Measurements from ENCODE around the gene CHAC2. TPM values are rescaled to one million over a fixed set of nuclear protein-coding genes. Genes with fewer than 3 reads are reported as not detected.
"Not testable (repeated sequence)": the region's sequence is repeated elsewhere in the genome, so short reads cannot be mapped to it uniquely, and the experiment has no call there.

CHAC2 gene
- total and polyA plus RNA-seq, 7 experiments from 2014 or later = 0.29 to 12.1 (median 2.5) TPM

DNA sequence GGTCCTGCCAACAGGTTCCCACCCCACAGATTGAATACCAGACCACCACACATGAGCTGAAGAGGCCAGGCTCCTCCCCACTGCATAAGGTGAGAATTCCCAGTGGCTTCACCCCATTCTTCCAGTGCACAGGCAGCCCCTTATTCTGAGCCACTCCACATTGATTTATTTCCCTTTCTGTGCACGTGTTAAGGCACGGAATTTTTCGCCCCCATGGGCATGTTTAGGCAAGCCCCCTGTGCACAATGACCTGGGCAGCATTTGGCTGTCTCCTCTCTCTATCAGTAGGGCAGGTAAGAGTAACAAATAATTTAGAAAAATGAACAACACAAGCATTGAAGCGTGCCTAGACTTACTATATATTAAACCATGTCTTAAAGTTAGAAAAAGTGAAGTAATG, 15.2 kb upstream of the CHAC2 start:
- ChIA-PET POLR2A (interaction anchor here (0.7 kb wide), 1 partner anchor 15 kb away, joined by 3 read pairs; the partner anchor contains the start of gene CHAC2), CTCF (no interaction called here)
- no peak for DNase-seq
- no peak overlapping the region for H3K27ac ChIP-seq (ENCODE audit: low read depth, low read length)
- no peaks in the 10 kb centered on the region for H3K27me3 Mint-ChIP-seq
- intact Hi-C loops (cut with micrococcal nuclease) = no loop called here
- peaks cover 0 to 26% (median 7%) of the 10 kb centered on the region in 3 experiments for H3K36me3 ChIP-seq (ENCODE audit: control insufficient read depth in 2 of 3, insufficient read depth in 3 of 3, low read length in 3 of 3)
- H3K4me3 Mint-ChIP-seq = no peak overlapping the region
- no peak overlapping the region for H3K4me3 ChIP-seq (ENCODE audit: low read length)
- H3K4me1 ChIP-seq (ENCODE audit: control insufficient read depth in 2 of 2, insufficient read depth in 2 of 2, low read length in 2 of 2) = no peaks in the 10 kb centered on the region
- peaks cover 11 to 49% (median 35%) of the 10 kb centered on the region in 5 donors for H3K36me3 Mint-ChIP-seq
- H3K4me1 Mint-ChIP-seq = peaks cover 0 to 11% (median 0%) of the 10 kb centered on the region in 7 donors
- ATAC-seq = no peak
- no peaks in the 10 kb centered on the region for H3K9me3 ChIP-seq (ENCODE audit: control insufficient read depth in 2 of 3, low read length in 3 of 3)
- peak overlapping the region in 2 of 9 donors; percentile 10 to 17 for H3K27ac Mint-ChIP-seq
- H3K27me3 ChIP-seq (ENCODE audit: control insufficient read depth in 2 of 2, insufficient read depth in 2 of 2, low read length in 2 of 2) = no peaks in the 10 kb centered on the region
- H3K9me3 Mint-ChIP-seq = peaks cover 0 to 2% (median 0%) of the 10 kb centered on the region in 11 donors

DNA sequence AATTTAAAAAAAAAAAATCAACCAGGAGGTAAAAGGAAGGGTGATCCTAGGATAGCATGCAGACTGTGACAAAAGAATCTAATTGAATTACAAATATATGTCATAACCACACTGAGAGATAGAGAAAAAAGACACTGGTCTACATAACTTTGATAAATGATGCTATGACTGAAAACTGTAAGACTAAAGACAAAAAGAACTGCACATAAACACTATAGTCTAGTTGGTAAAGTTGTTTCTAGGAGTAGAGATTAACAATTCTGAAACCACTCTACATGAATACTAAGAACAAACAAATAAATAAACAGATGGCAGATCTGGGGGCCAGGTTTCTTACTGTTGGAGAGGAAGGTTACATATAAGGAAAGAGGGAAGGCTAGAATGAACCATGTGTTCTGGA, 14.6 kb upstream of the CHAC2 start:
- peaks cover 9 to 49% (median 35%) of the 10 kb centered on the region in 5 donors for H3K36me3 Mint-ChIP-seq
- CTCF ChIA-PET = no interaction called here
- no peak for DNase-seq
- peaks cover 0 to 19% (median under 1%) of the 10 kb centered on the region in 3 experiments for H3K36me3 ChIP-seq (ENCODE audit: control insufficient read depth in 2 of 3, insufficient read depth in 3 of 3, low read length in 3 of 3)
- no peak overlapping the region for H3K27ac ChIP-seq (ENCODE audit: low read depth, low read length)
- H3K9me3 Mint-ChIP-seq = peaks cover 0 to 2% (median 0%) of the 10 kb centered on the region in 11 donors
- intact Hi-C loops (cut with micrococcal nuclease) = no loop called here
- no peak overlapping the region for H3K27ac Mint-ChIP-seq
- no peaks in the 10 kb centered on the region for H3K27me3 Mint-ChIP-seq
- ATAC-seq = no peak
- POLR2A ChIA-PET = no interaction called here
- no peak overlapping the region for H3K4me3 ChIP-seq (ENCODE audit: low read length)
- no peaks in the 10 kb centered on the region for H3K4me1 ChIP-seq (ENCODE audit: control insufficient read depth in 2 of 2, insufficient read depth in 2 of 2, low read length in 2 of 2)
- no peak overlapping the region for H3K4me3 Mint-ChIP-seq
- H3K4me1 Mint-ChIP-seq = peaks cover 0 to 11% (median 0%) of the 10 kb centered on the region in 7 donors
- H3K27me3 ChIP-seq (ENCODE audit: control insufficient read depth in 2 of 2, insufficient read depth in 2 of 2, low read length in 2 of 2) = no peaks in the 10 kb centered on the region
- H3K9me3 ChIP-seq (ENCODE audit: control insufficient read depth in 2 of 3, low read length in 3 of 3) = no peaks in the 10 kb centered on the region

- H3K9me3 ChIP-seq (ENCODE audit: control insufficient read depth in 2 of 3, low read length in 3 of 3) = no peaks in the 10 kb centered on the region
- POLR2A ChIA-PET = no interaction called here
- Mint-ChIP-seq H3K4me3 (no peak overlapping the region), H3K4me1 (peaks cover 0 to 11% (median 0%) of the 10 kb centered on the region in 7 donors), H3K36me3 (peaks cover 9 to 43% (median 24%) of the 10 kb centered on the region in 5 donors), H3K9me3 (peaks cover 0 to 2% (median 0%) of the 10 kb centered on the region in 11 donors), H3K27ac (no peak overlapping the region), H3K27me3 (no peaks in the 10 kb centered on the region)
- intact Hi-C loops (cut with micrococcal nuclease) = no loop called here
- H3K4me1 ChIP-seq (ENCODE audit: control insufficient read depth in 2 of 2, insufficient read depth in 2 of 2, low read length in 2 of 2) = no peaks in the 10 kb centered on the region
- no peak overlapping the region for H3K27ac ChIP-seq (ENCODE audit: low read depth, low read length)
- H3K36me3 ChIP-seq (ENCODE audit: control insufficient read depth in 2 of 3, insufficient read depth in 3 of 3, low read length in 3 of 3) = peaks cover 0 to 16% (median 0%) of the 10 kb centered on the region in 3 experiments
- ATAC-seq (peak; percentile 18), DNase-seq (no peak)
- no peak overlapping the region for H3K4me3 ChIP-seq (ENCODE audit: low read length)
- CTCF ChIA-PET = no interaction called here
- H3K27me3 ChIP-seq (ENCODE audit: control insufficient read depth in 2 of 2, insufficient read depth in 2 of 2, low read length in 2 of 2) = no peaks in the 10 kb centered on the region
Measured at GRCh38 chr2:53755121-53755520, 12.5 kb upstream of the CHAC2 start.

DNA sequence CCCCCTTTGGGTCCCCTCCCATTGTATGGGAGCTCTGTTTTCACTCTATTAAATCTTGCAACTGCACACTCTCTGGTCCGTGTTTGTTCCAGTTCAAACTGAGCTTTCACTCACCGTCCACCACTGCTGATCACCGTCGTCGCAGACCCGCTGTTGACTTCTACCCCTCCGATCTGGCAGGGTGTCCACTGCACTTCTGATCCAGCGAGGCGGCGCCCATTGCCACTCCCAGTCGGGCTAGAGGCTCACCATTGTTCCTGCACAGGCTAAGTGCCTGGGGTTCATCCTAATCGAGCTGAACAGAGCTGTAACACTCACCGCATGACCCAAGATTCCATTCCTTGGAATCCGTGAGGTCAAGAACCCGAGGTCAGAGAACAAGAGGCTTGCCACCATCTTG, 11.0 kb upstream of the CHAC2 start:
- Histone ChIP-seq H3K36me3 (ENCODE audit: control insufficient read depth in 2 of 3, insufficient read depth in 3 of 3, low read length in 3 of 3) (peaks cover 0 to 7% (median 0%) of the 10 kb centered on the region in 3 experiments), H3K27ac (ENCODE audit: low read depth, low read length) (no peak overlapping the region), H3K9me3 (ENCODE audit: control insufficient read depth in 2 of 3, low read length in 3 of 3) (no peaks in the 10 kb centered on the region), H3K27me3 (ENCODE audit: control insufficient read depth in 2 of 2, insufficient read depth in 2 of 2, low read length in 2 of 2) (no peaks in the 10 kb centered on the region), H3K4me3 (ENCODE audit: low read length) (no peak overlapping the region), H3K4me1 (ENCODE audit: control insufficient read depth in 2 of 2, insufficient read depth in 2 of 2, low read length in 2 of 2) (no peaks in the 10 kb centered on the region)
- POLR2A ChIA-PET = no interaction called here
- H3K9me3 Mint-ChIP-seq = peaks cover 0 to 2% (median 0%) of the 10 kb centered on the region in 11 donors
- DNase-seq = no peak
- peaks cover 0 to 10% (median 0%) of the 10 kb centered on the region in 7 donors for H3K4me1 Mint-ChIP-seq
- CTCF ChIA-PET = no interaction called here
- no peaks in the 10 kb centered on the region for H3K27me3 Mint-ChIP-seq
- intact Hi-C loops (cut with micrococcal nuclease) = no loop called here
- no peak overlapping the region for H3K27ac Mint-ChIP-seq
- H3K4me3 Mint-ChIP-seq = no peak overlapping the region
- peaks cover 9 to 47% (median 23%) of the 10 kb centered on the region in 5 donors for H3K36me3 Mint-ChIP-seq
- ATAC-seq = no peak

DNA sequence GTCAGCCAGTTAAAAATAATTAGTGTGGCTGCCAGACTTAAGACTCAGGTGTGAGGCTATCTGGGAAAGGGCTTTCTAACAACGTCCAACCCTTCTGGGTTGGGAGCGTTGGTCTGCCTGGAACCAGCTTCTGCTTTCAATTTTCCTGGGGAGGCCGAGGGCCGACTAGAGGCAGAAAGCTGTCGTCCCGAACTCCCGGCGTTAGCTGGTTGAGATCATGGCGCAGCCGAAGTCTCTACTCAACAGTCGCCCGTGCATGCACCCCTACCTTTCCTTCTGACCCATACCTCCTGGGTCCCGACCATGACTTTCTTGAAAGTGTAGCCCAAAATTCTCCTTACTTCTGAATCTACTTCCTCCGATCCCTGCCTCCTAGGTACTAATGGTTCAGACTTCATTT, 10.4 kb upstream of the CHAC2 start:
- intact Hi-C loops (cut with micrococcal nuclease); CTCF ChIA-PET; POLR2A ChIA-PET; H3K4me1 Mint-ChIP-seq; H3K4me1 ChIP-seq (ENCODE audit: control insufficient read depth in 2 of 2, insufficient read depth in 2 of 2, low read length in 2 of 2); ATAC-seq; DNase-seq; H3K4me3 Mint-ChIP-seq; H3K9me3 Mint-ChIP-seq; H3K27me3 ChIP-seq (ENCODE audit: control insufficient read depth in 2 of 2, insufficient read depth in 2 of 2, low read length in 2 of 2); H3K27me3 Mint-ChIP-seq; H3K9me3 ChIP-seq (ENCODE audit: control insufficient read depth in 2 of 3, low read length in 3 of 3); H3K27ac Mint-ChIP-seq; H3K27ac ChIP-seq (ENCODE audit: low read depth, low read length); H3K36me3 ChIP-seq (ENCODE audit: control insufficient read depth in 2 of 3, insufficient read depth in 3 of 3, low read length in 3 of 3); H3K4me3 ChIP-seq (ENCODE audit: low read length): not testable (repeated sequence)
- H3K36me3 Mint-ChIP-seq = peaks cover 9 to 50% (median 23%) of the 10 kb centered on the region in 5 donors

GRCh38 chr2:53765767-53766166, 1.8 kb upstream of the CHAC2 start:
- ChIA-PET CTCF (no interaction called here), POLR2A (no interaction called here)
- H3K36me3 Mint-ChIP-seq = peaks cover 0 to 24% (median 16%) of the 10 kb centered on the region in 5 donors
- H3K9me3 Mint-ChIP-seq = no peaks in the 10 kb centered on the region
- Histone ChIP-seq H3K4me1 (ENCODE audit: control insufficient read depth in 2 of 2, insufficient read depth in 2 of 2, low read length in 2 of 2) (peaks cover 0 to 8% of the 10 kb centered on the region in 2 donors), H3K27ac (ENCODE audit: low read depth, low read length) (no peak overlapping the region), H3K9me3 (ENCODE audit: control insufficient read depth in 2 of 3, low read length in 3 of 3) (no peaks in the 10 kb centered on the region), H3K4me3 (ENCODE audit: low read length) (no peak overlapping the region), H3K36me3 (ENCODE audit: control insufficient read depth in 2 of 3, insufficient read depth in 3 of 3, low read length in 3 of 3) (peaks cover 0 to 11% (median 5%) of the 10 kb centered on the region in 3 experiments), H3K27me3 (ENCODE audit: control insufficient read depth in 2 of 2, insufficient read depth in 2 of 2, low read length in 2 of 2) (no peaks in the 10 kb centered on the region)
- intact Hi-C loops (cut with micrococcal nuclease) = loop anchor here (5.0 kb wide), 5 partner anchors 207 to 1652 kb away; partner anchors contain the start of genes PSME4 (in 2 of the 2), ACYP2 (in 1 of the 2), CCDC88A (in 1 of the 2) and CLHC1 (in 1 of the 2)
- no peaks in the 10 kb centered on the region for H3K27me3 Mint-ChIP-seq
- no peak for DNase-seq
- peak overlapping the region in 4 of 10 donors; percentile 9 to 55 (median 36) for H3K4me3 Mint-ChIP-seq
- ATAC-seq = no peak
- H3K27ac Mint-ChIP-seq = peak overlapping the region in 3 of 9 donors; percentile 1 to 59 (median 47)
- peaks cover 5 to 34% (median 29%) of the 10 kb centered on the region in 7 donors for H3K4me1 Mint-ChIP-seq

- CTCF ChIA-PET = interaction anchor here (0.6 to 2.0 kb wide), 2 partner anchors 18 to 21 kb away, joined by 3 to 7 read pairs; partner anchors contain the start of genes ASB3 and ERLEC1
- no peaks in the 10 kb centered on the region for H3K9me3 ChIP-seq (ENCODE audit: control insufficient read depth in 2 of 3, low read length in 3 of 3)
- H3K27me3 ChIP-seq (ENCODE audit: control insufficient read depth in 2 of 2, insufficient read depth in 2 of 2, low read length in 2 of 2) = no peaks in the 10 kb centered on the region
- Mint-ChIP-seq H3K4me3 (peak overlapping the region; percentile 88 to 98 (median 92)), H3K9me3 (peaks cover 0 to 2% (median 0%) of the 10 kb centered on the region in 11 donors), H3K36me3 (peaks cover 0 to 22% (median 10%) of the 10 kb centered on the region in 5 donors), H3K27me3 (no peaks in the 10 kb centered on the region), H3K4me1 (peaks cover 7 to 41% (median 33%) of the 10 kb centered on the region in 7 donors), H3K27ac (peak overlapping the region; percentile 60 to 99 (median 90))
- H3K4me3 ChIP-seq (ENCODE audit: low read length) = peak overlapping the region; percentile 80
- DNase-seq = peak in 1 of 9 donors; percentile 53
- peaks cover 0 to 6% (median 0%) of the 10 kb centered on the region in 3 experiments for H3K36me3 ChIP-seq (ENCODE audit: control insufficient read depth in 2 of 3, insufficient read depth in 3 of 3, low read length in 3 of 3)
- H3K27ac ChIP-seq (ENCODE audit: low read depth, low read length) = peak overlapping the region; percentile 86
- H3K4me1 ChIP-seq (ENCODE audit: control insufficient read depth in 2 of 2, insufficient read depth in 2 of 2, low read length in 2 of 2) = peaks cover 0 to 8% of the 10 kb centered on the region in 2 donors
- intact Hi-C loops (cut with micrococcal nuclease) = loop anchor here (2.0 to 5.0 kb wide), 6 partner anchors 204 to 1851 kb away; partner anchors contain the start of genes PSME4 (in 2 of the 2), ACYP2 (in 1 of the 2), CCDC88A (in 1 of the 2) and CLHC1 (in 1 of the 2)
- POLR2A ChIA-PET = interaction anchor here (0.5 to 4.2 kb wide), 6 partner anchors 8 to 1857 kb away, joined by 3 to 59 read pairs (median 6); partner anchors contain the start of genes ACYP2, ASB3 and ERLEC1
- ATAC-seq = peak; percentile 80
Measured at GRCh38 chr2:53768242-53768542, 588 bp downstream of the CHAC2 start.

All from naive thymus-derived CD4-positive, alpha-beta T cell (primary cell).